Activated CD4-positive, alpha-beta T cell treated with anti-CD3 and anti-CD28 coated beads for 24 hours (primary cell): ENCODE data around the gene REPIN1.
A peak's percentile ranks its signal among the peaks of the same experiment; 100 is the strongest.

Experiments
- DNase-seq, 2 donors: peaks; one replicate each; pipeline ENCODE4 v3.0.0-alpha.2; 2020; ENCODE audit warnings: low read depth in 2 of 2

REPIN1 gene

GRCh38 chr7:150406567-150407421 lies 38.2 kb downstream of the REPIN1 start:
- DNase-seq = peak in 1 of 2 donors; percentile 21

GRCh38 chr7:150407588-150408392 lies 39.2 kb downstream of the REPIN1 start:
- no peak for DNase-seq

- DNase-seq = no peak
These were observed 40.0 kb downstream of the REPIN1 start for GRCh38 chr7:150408393-150409299.

- no peak for DNase-seq
These were observed 40.8 kb downstream of the REPIN1 start for GRCh38 chr7:150409300-150410030.

GRCh38 chr7:150410131-150410530 lies 41.5 kb downstream of the REPIN1 start:
- DNase-seq = no peak

GRCh38 chr7:150410680-150411346 lies 42.2 kb downstream of the REPIN1 start:
- no peak for DNase-seq

GRCh38 chr7:150411606-150412005 lies 43.0 kb downstream of the REPIN1 start:
- no peak for DNase-seq

- DNase-seq = no peak
These were observed 43.4 kb downstream of the REPIN1 start for GRCh38 chr7:150412016-150412415.

- DNase-seq = no peak
These were observed 44.2 kb downstream of the REPIN1 start for GRCh38 chr7:150412518-150413488.

- DNase-seq = no peak
These were observed 45.0 kb downstream of the REPIN1 start for GRCh38 chr7:150413640-150414081.

GRCh38 chr7:150415161-150416153 lies 46.8 kb downstream of the REPIN1 start:
- no peak for DNase-seq

- no peak for DNase-seq
These were observed 48.6 kb downstream of the REPIN1 start for GRCh38 chr7:150417239-150417638.

- DNase-seq = no peak
These were observed 49.2 kb downstream of the REPIN1 start for GRCh38 chr7:150417863-150418262.

GRCh38 chr7:150420242-150420641 lies 51.6 kb downstream of the REPIN1 start:
- no peak for DNase-seq

GRCh38 chr7:150420987-150421674 lies 52.5 kb downstream of the REPIN1 start:
- peak; percentile 84 to 86 for DNase-seq

GRCh38 chr7:150421831-150422230 lies 53.2 kb downstream of the REPIN1 start:
- no peak for DNase-seq
